Neuron (in vitro differentiated cells): Measurements from ENCODE around the gene DPH5.
"Not testable (repeated sequence)": the region's sequence is repeated elsewhere in the genome, so short reads cannot be mapped to it uniquely, and the experiment has no call there.

Experiments
- H2AFZ ChIP-seq: one replicate; pipeline ENCODE4 v1.6.1; 2013; ENCODE audit warnings: low read depth, mild to moderate bottlenecking, inconsistent platforms, low read length, moderate library complexity
- H3K27me3 ChIP-seq: one replicate; pipeline ENCODE4 v1.6.1; 2013; ENCODE audit warnings: low read length; ENCODE audit not compliant: insufficient read depth
- H3K36me3 ChIP-seq: one replicate; pipeline ENCODE4 v1.6.1; 2013; ENCODE audit warnings: low read length; ENCODE audit not compliant: insufficient read depth
- H3K4me1 ChIP-seq: one replicate; pipeline ENCODE4 v1.6.1; 2013; ENCODE audit warnings: low read length; ENCODE audit not compliant: insufficient read depth
- H3K4me3 ChIP-seq: 2 replicates; pipeline ENCODE4 v1.5.1; 2013; ENCODE audit warnings: mild to moderate bottlenecking, low read length, moderate library complexity
- H3K9me3 ChIP-seq: one replicate; pipeline ENCODE4 v1.6.1; 2013; ENCODE audit warnings: low read length

DPH5 gene

DNA sequence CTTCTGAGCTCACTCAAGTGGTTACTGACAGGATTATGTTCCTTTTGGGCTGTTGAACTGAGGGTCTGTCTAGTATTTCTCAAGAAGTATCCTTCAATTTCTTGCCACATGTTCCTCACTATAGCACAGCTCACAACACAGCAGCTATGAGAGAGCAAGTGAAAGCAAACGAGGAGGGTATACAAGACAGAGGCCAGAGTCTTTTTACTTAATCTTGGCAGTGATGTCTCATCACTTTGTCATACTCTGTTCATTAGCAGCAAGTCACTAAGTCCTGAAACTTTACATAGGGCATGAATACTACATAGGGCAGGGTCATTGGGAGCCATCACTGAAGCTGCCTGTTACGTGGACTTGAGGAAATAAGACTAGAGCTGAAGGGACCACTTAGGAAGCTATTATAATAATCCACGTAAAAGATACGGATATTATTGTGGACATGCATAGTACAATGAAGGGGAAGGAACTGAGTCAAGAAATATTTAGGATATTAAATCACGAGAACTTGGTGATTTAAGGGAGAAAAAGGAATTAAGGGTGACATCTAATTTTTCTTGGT is 66.0 kb downstream of the DPH5 start:
- H3K27me3 ChIP-seq: no peaks in the 10 kb centered on the region
- H3K9me3 ChIP-seq: no peaks in the 10 kb centered on the region
- H3K4me1 ChIP-seq: peaks cover 14% of the 10 kb centered on the region
- no peak overlapping the region for H2AFZ ChIP-seq
- H3K4me3 ChIP-seq: no peak overlapping the region
- H3K36me3 ChIP-seq: peaks cover 5% of the 10 kb centered on the region

DNA sequence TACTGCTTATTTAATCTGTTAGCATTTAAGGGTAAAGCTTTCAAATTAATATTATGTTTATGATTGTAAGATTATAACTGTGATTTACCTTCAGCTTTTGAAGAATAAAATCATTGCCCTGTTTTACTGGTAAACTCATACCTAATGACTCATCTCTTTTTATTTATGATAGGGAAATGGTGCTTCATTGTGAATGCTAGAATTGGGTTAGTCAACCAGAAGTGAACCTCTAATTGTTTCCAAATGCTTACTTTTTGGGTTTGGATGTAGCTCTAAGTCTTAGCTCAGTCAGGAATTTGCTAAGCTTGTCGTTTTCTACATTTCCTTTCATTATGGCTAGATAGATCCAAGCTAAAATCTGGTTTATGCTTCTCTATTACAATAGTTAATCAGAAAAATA is 70.3 kb downstream of the DPH5 start:
- peaks cover 30% of the 10 kb centered on the region for H3K4me1 ChIP-seq
- H3K4me3 ChIP-seq: no peak overlapping the region
- peaks cover 10% of the 10 kb centered on the region for H3K36me3 ChIP-seq
- H2AFZ ChIP-seq: no peak overlapping the region
- H3K27me3 ChIP-seq: no peaks in the 10 kb centered on the region
- no peaks in the 10 kb centered on the region for H3K9me3 ChIP-seq

DNA sequence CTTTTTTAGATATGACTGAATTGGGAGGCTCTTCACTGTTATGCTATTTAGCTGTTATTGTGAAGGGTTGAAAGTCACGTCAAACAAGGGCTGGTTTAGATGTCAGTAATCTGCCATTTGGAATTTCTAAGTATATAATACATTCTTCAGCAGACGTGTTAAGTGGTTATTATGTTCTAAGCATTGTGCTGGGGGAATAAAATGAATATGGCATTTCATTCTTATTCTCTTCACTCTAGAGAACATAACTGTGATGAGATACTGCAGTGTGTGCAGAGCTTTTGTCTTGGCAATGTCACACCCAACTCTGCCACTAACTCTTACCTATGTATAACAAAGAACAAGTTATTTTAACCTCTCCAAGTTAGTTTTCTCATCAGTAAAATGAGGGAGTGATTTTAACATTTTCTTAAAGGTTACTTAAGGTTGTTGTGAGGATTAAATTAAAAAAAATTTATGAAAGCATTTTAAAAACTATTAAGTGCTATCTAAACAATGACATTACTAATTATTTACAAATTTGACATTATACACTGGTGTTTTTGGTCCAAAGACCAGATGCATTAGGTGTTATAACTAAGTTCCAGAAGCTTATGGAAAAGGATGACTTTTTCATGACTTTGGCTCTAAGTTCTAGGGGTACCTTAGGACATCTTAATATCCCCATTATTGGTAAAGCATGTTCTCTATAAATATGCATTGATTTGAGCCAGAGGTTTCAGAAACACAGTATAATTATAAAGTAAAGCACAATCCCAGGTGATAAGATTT is 71.4 kb downstream of the DPH5 start:
- Histone ChIP-seq H3K27me3 (no peaks in the 10 kb centered on the region), H2AFZ (no peak overlapping the region), H3K4me3 (no peak overlapping the region), H3K4me1 (peaks cover 27% of the 10 kb centered on the region), H3K9me3 (no peaks in the 10 kb centered on the region), H3K36me3 (peaks cover 10% of the 10 kb centered on the region)

DNA sequence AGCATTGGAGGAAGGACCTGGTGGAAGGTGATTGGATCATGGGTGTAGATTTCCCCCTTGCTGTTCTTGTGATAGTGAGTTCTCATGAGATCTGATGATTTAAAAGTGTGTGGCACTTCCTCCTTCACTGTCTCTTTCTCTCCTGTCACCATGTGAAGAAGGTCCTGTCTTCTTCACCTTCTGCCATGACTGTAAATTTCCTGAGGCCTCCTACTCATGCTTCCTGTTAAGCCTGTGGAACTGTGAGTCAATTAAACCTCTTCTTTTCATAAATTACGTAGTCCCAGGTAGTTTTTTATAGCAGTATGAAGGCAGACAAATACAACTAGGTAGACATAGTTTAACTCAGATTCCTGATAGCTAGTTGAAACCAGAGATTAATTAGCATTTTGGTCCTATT is 72.6 kb downstream of the DPH5 start:
- Histone ChIP-seq H3K4me1 (peaks cover 27% of the 10 kb centered on the region), H3K36me3 (peaks cover 13% of the 10 kb centered on the region)
- not testable (repeated sequence) for H2AFZ ChIP-seq, H3K9me3 ChIP-seq, H3K27me3 ChIP-seq, H3K4me3 ChIP-seq

DNA sequence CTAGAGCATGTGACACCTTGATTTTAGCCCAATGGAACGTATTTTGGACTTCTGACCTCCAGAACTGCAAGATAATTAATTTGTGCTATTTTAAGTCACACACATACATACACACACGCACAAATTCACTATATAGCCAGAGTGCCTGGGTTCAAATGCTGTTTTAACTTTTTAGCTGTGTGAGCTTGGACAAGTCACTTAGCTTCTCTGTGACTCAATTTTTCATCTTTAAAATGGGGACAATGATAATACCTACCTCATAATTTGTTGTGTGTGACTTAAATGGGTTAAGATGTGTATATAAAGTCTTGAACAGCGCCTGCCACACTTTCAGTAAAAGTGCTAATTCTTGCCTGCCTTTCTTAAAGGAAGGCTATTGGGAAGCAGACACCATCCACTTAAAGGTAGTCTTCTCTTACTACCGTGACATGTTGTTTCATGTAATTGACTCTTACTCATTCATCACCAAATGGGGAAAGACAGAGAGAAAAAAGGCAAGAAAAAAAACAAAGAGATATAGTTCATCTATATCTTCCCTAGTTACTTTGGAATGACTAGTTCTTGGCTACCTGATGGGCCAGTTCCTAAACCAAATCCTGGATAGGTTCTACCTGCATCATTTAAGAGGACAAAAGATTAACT is 73.4 kb downstream of the DPH5 start:
- Histone ChIP-seq H3K4me3 (no peak overlapping the region), H3K36me3 (peaks cover 13% of the 10 kb centered on the region), H3K4me1 (peaks cover 27% of the 10 kb centered on the region), H2AFZ (no peak overlapping the region), H3K27me3 (no peaks in the 10 kb centered on the region), H3K9me3 (no peaks in the 10 kb centered on the region)

DNA sequence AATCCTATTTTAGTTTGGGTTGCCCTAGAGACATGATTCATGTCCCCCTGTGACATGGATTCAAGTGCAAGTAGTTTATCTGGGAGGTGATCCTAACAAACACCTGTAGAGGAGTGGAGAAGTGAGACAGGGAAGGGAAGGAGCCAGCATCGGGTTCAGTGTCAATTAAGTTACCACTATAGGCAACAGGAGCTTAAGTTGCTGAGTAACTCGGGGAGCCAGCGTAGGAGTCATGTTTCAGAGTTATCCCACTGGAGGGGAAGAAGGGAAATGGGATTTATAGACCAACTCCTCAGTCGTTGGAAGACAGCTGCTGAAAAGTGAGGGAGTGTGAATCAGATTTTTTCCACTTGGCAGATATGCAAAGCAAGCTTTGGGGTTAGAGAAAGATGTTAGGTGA is 74.8 kb downstream of the DPH5 start:
- Histone ChIP-seq H3K4me1 (peaks cover 26% of the 10 kb centered on the region), H3K36me3 (peaks cover 13% of the 10 kb centered on the region), H3K27me3 (no peaks in the 10 kb centered on the region), H3K4me3 (no peak overlapping the region), H3K9me3 (no peaks in the 10 kb centered on the region), H2AFZ (no peak overlapping the region)

DNA sequence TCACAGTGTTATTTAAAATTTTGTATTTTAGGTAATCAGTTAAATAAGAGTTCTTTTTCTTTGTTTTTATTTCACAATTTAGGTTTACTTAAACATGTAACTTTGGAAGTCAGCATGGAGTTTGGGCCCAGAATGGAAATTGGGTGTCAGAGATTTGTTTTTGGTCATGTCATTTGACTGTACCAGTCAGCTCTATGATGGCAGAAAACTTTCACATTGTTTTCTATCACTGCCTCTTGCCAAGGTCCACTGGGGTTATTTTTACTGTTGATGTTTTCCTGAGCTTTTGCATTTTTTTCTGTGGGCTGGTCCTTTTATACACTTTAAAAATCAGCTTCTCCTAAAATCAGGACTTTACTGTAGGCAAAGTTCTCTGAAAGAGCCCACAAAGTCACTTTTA is 75.2 kb downstream of the DPH5 start:
- H2AFZ ChIP-seq: no peak overlapping the region
- no peak overlapping the region for H3K4me3 ChIP-seq
- H3K4me1 ChIP-seq: peaks cover 22% of the 10 kb centered on the region
- no peaks in the 10 kb centered on the region for H3K27me3 ChIP-seq
- no peaks in the 10 kb centered on the region for H3K9me3 ChIP-seq
- H3K36me3 ChIP-seq: peaks cover 13% of the 10 kb centered on the region

DNA sequence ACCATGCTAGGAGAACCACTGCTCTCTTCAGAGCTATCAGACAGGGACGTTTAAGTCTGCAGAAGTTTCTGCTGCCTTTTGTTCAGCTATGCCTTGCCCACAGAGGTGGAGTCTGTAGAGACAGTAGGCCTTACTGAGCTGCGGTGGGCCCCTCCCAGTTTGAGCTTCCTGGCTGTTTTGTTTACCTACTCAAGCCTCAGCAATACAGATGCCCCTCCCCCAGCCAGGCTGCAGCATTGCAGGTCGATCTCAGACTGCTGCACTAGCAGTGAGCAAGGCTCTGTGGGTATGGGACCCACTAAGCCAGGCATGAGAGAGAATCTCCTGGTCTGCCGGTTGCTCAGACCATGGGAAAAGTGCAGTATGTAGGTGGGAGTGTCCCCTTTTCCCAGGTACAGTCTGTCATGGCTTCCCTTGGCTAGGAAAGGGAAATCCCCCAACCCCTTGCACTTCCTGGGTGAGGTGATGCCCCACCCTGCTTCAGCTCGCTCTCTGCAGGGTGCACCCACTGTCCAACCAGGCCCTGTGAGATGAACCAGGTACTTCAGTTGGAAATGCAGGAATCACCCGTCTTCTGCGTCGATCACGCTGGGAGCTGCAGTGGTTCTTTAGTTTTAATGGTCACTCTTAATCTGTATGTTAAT is 75.9 kb downstream of the DPH5 start:
- H3K9me3 ChIP-seq, H3K4me3 ChIP-seq, H2AFZ ChIP-seq, H3K27me3 ChIP-seq: not testable (repeated sequence)
- Histone ChIP-seq H3K36me3 (peaks cover 13% of the 10 kb centered on the region), H3K4me1 (peaks cover 17% of the 10 kb centered on the region)

DNA sequence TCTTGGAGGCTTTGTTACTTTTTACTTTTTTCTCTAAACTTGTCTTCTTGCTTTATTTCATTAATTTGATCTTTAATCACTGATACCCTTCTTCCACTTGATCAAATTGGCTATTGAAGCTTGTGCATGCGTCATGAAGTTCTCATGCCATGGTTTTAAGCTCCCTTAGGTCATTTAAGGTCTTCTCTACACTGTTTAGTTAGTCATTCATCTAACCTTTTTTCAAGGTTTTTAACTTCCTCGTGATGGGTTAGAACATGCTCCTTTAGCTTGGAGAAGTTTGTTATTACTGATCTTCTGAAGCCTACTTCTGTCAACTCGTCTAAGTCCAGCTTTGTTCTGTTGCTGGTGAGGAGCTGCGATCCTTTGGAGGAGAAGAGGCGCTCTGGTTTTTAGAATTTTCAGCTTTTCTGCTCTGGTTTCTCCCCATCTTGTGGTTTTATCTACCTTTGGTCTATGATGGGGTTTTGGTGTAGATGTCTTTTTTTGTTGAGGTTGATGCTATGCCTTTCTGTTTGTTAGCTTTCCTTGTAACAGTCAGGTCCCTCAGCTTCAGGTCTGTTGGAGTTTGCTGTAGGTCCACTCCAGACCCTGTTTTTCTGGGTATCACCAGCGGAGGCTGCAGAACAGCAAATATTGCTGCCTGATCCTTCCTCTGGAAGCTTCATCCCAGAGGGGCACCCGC is 76.7 kb downstream of the DPH5 start:
- not testable (repeated sequence) for H3K4me3 ChIP-seq, H3K27me3 ChIP-seq, H2AFZ ChIP-seq, H3K9me3 ChIP-seq
- Histone ChIP-seq H3K4me1 (peaks cover 12% of the 10 kb centered on the region), H3K36me3 (peaks cover 13% of the 10 kb centered on the region)

DNA sequence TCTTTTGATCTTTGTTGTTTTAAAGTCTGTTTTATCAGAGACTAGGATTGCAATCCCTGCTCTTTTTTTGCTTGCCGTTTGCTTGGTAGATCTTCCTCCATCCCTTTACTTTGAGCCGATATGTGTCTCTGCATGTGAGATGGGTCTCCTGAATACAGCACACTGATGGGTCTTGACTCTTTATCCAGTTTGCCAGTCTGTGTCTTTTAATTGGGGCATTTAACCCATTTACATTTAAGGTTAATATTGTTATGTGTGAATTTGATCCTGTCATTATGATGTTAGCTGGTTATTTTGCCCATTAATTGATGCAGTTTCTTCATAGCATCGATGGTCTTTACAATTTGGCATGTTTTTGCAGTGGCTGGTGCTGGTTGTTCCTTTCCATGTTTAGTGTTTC is 77.8 kb downstream of the DPH5 start:
- H3K4me3 ChIP-seq, H3K27me3 ChIP-seq, H2AFZ ChIP-seq, H3K4me1 ChIP-seq, H3K9me3 ChIP-seq: not testable (repeated sequence)
- H3K36me3 ChIP-seq: peaks cover 13% of the 10 kb centered on the region

DNA sequence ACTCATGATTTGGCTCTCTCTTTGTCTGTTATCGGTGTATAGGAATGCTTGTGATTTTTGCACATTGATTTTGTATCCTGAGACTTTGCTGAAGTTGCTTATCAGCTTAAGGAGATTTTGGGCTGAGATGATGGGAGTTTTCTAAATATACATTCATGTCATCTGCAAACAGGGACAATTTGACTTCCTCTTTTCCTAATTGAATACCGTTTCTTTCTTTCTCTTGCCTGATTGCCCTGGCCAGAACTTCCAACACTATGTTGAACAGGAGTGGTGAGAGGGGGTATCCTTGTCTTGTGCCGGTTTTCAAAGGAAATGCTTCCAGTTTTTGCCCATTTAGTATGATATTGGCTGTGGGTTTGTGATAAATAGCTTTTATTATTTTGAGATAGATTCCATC is 79.5 kb downstream of the DPH5 start:
- not testable (repeated sequence) for H3K4me3 ChIP-seq, H3K27me3 ChIP-seq, H3K4me1 ChIP-seq, H3K9me3 ChIP-seq, H2AFZ ChIP-seq
- H3K36me3 ChIP-seq: peaks cover 14% of the 10 kb centered on the region

DNA sequence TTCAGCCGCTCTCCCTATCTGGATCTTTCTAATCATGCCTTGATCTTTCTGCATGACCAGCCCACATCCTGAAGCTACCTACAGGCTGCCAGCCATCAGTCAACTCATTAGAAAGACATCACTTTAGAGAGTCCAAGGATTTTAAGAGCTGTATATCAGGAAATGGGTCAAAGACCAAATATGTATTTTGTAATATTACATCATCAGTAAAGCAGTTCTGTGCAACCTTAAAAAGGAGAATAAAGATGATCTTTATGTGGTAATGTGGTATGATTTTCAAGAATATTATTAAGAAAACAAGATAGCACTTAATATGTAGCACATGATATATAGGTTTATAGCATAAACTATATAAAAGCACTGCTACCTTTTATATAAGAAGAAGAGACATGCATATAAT is 82.1 kb downstream of the DPH5 start:
- peaks cover 2% of the 10 kb centered on the region for H3K9me3 ChIP-seq
- H3K27me3 ChIP-seq: no peaks in the 10 kb centered on the region
- no peaks in the 10 kb centered on the region for H3K4me1 ChIP-seq
- no peak overlapping the region for H3K4me3 ChIP-seq
- no peak overlapping the region for H2AFZ ChIP-seq
- H3K36me3 ChIP-seq: peaks cover 18% of the 10 kb centered on the region
